Osteocyte (in vitro differentiated cells): ENCODE data around the gene METTL14. TPM values are rescaled to one million over a fixed set of nuclear protein-coding genes. Genes with fewer than 3 reads are reported as not detected.

Source experiments
- DNase-seq: peaks from one replicate; pipeline ENCODE4 v3.0.0; 2021; ENCODE audit warnings: mixed read lengths; ENCODE audit not compliant: unreplicated experiment; ENCODE audit errors: extremely low spot score
- H3K27ac Mint-ChIP-seq: one replicate; pipeline ENCODE4 v1.8.0; 2021; ENCODE audit warnings: mild to moderate bottlenecking, mixed read lengths; ENCODE audit not compliant: unreplicated experiment
- H3K27me3 Mint-ChIP-seq: one replicate; pipeline ENCODE4 v1.8.0; 2021; ENCODE audit warnings: mixed read lengths; ENCODE audit not compliant: unreplicated experiment
- H3K36me3 Mint-ChIP-seq: one replicate; pipeline ENCODE4 v1.8.0; 2021; ENCODE audit warnings: mixed read lengths; ENCODE audit not compliant: unreplicated experiment
- H3K4me1 Mint-ChIP-seq: one replicate; pipeline ENCODE4 v1.8.0; 2021; ENCODE audit warnings: mixed read lengths; ENCODE audit not compliant: unreplicated experiment
- H3K4me3 Mint-ChIP-seq: one replicate; pipeline ENCODE4 v1.8.0; 2021; ENCODE audit warnings: mild to moderate bottlenecking, moderate library complexity, mixed read lengths; ENCODE audit not compliant: unreplicated experiment
- H3K9me3 Mint-ChIP-seq: one replicate; pipeline ENCODE4 v1.8.0; 2021; ENCODE audit warnings: mixed read lengths; ENCODE audit not compliant: unreplicated experiment
- total RNA-seq: library from RNA; stranded (reverse); gene quantifications from 2 replicates; pipeline ENCODE4 v1.2.1, GENCODE V29; 2021
- TF ChIP-seq, protein P1 (sequence below): fragments of 200-600 bp; sonication (generic); IDR thresholded peaks from 2 replicates; pipeline ENCODE4 v1.5.0; 2021; ENCODE audit warnings: antibody characterized with exemption, mild to moderate bottlenecking, moderate library complexity

The METTL14 gene
- total RNA-seq, 1 donor from 2014 or later: 54.5 TPM

DNA sequence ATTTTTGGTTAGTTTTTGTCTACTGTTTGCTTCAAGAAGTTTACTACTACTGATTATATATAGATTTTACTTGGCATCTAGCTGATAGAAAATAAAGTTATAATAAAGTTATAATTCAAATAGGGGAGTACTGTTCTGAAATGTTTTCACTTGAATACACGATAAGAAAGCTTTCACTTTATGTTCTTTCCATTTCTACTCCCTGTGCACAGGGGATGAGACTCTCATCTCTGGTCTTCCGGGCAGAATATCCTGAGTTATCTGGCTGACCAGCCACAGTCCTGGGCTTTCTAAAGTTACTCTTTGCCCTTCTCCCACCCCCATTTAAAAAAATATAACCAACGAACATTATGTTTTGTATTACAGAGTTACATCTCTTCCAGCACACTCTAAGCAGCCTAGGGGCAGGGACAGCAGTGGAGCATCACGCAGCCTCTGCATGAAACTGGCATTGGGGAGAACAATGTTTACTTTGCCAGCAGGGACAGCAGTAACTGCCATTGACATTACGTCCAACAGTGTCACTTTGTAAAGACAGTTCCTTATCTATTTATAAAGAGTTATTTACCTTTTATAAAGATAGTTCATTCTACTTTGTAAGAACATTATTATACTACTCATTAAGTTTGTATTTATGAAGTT, 64.3 kb downstream of the METTL14 start:
- Mint-ChIP-seq H3K27ac (peak overlapping the region; percentile 64), H3K27me3 (no peaks in the 10 kb centered on the region), H3K9me3 (no peaks in the 10 kb centered on the region), H3K4me3 (peak overlapping the region; percentile 8), H3K36me3 (peaks cover 53% of the 10 kb centered on the region), H3K4me1 (peaks cover 27% of the 10 kb centered on the region)
- TF ChIP-seq, protein P1, sequence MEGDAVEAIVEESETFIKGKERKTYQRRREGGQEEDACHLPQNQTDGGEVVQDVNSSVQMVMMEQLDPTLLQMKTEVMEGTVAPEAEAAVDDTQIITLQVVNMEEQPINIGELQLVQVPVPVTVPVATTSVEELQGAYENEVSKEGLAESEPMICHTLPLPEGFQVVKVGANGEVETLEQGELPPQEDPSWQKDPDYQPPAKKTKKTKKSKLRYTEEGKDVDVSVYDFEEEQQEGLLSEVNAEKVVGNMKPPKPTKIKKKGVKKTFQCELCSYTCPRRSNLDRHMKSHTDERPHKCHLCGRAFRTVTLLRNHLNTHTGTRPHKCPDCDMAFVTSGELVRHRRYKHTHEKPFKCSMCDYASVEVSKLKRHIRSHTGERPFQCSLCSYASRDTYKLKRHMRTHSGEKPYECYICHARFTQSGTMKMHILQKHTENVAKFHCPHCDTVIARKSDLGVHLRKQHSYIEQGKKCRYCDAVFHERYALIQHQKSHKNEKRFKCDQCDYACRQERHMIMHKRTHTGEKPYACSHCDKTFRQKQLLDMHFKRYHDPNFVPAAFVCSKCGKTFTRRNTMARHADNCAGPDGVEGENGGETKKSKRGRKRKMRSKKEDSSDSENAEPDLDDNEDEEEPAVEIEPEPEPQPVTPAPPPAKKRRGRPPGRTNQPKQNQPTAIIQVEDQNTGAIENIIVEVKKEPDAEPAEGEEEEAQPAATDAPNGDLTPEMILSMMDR: no peak
- no peak for DNase-seq

DNA sequence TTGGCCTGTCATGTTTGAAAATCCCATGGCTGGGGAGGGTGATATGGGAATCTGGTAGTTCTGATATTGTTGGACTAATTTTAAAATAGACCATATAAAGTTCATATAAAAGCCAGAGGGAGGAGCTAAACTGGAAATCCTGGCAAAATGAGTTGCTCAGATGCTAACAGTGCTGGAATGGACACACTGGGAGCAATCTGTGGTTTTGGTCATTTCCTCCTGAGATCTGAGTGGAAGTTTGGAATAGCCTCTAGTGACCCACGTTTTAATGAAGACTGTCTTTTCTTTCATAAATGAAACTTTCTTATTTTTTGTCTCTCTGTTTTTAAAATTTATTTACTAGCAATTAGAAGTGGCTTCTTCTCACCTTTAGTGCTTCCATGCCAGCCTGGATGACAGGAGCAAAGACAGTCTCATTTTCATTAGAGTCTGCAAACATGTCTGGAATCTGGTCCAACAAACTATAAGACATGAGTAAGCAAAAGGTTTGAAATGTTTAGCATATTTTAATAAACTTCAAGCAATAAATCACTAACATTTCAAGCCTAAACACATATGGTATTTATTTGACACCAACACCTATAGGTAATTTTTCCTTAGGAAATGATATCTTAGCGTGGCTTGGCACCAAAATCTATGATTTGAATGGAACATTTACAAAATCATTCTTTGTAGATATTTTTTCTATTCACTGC, 66.6 kb downstream of the METTL14 start:
- H3K36me3 Mint-ChIP-seq: peaks cover 51% of the 10 kb centered on the region
- DNase-seq: no peak
- TF ChIP-seq, protein P1: no peak
- peak overlapping the region; percentile 4 for H3K27ac Mint-ChIP-seq
- peaks cover 43% of the 10 kb centered on the region for H3K4me1 Mint-ChIP-seq
- no peaks in the 10 kb centered on the region for H3K27me3 Mint-ChIP-seq
- H3K4me3 Mint-ChIP-seq: no peak overlapping the region
- H3K9me3 Mint-ChIP-seq: no peaks in the 10 kb centered on the region

DNA sequence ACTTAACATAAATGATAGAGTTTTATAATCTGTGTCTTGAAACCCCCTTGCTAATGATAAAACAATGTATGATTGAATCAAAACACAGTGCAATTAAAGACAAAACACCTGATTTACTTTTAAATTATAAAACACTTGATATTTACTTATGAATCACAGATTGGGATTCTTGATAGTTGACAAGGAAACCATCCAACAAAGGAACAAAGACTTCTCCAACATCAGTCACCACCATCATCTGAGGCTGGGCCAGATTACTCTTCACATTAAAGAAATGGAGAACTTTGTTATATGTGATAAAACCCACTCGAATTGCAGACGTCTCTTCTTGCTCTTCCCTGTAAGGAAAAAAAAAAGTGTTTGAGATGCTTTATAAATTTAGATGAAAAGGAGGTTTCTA, 67.4 kb downstream of the METTL14 start:
- TF ChIP-seq, protein P1: no peak
- Mint-ChIP-seq H3K27me3 (no peaks in the 10 kb centered on the region), H3K27ac (peak overlapping the region; percentile 29), H3K4me3 (no peak overlapping the region), H3K4me1 (peaks cover 44% of the 10 kb centered on the region), H3K9me3 (no peaks in the 10 kb centered on the region), H3K36me3 (peaks cover 56% of the 10 kb centered on the region)
- DNase-seq: no peak

DNA sequence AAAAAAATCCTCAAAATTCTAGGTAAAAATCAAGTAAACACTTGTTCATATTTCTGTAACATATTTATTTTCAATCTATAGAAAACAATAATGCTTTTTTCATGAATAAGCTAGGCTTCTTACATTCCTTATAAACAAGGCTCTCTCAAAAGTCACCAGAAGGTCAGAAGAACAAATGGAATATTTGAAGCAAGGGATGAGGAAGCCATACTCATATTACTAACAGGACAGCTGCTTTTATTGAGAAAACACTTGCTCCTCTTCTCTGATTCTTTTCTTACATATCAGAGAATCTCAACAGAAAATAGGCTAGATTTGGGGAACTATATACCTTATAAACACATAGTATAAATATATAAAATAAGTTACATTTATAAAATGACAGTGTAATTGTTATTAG, 67.9 kb downstream of the METTL14 start:
- Mint-ChIP-seq H3K4me1 (peaks cover 47% of the 10 kb centered on the region), H3K4me3 (no peak overlapping the region), H3K27me3 (no peaks in the 10 kb centered on the region), H3K27ac (peak overlapping the region; percentile 29), H3K36me3 (peaks cover 56% of the 10 kb centered on the region), H3K9me3 (no peaks in the 10 kb centered on the region)
- no peak for DNase-seq
- TF ChIP-seq, protein P1: no peak

DNA sequence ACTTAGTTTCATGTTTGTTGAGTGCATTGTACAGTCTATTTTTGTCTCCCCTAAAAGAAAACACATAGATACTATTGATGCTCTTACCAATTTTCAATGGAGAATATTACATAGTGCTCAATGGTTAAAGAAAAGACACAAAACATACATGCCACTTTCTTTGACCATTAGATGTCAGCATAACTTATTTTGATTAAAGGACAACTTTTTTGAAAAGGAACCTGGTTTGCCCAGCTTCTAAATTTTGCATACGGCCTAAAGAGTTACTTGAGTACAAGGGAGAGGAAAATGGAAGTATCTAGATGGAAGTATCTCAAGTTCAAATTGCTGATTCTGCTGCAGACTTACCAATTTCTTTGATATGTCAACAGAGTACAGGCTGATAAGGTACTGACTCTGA, 68.5 kb downstream of the METTL14 start:
- Mint-ChIP-seq H3K27ac (no peak overlapping the region), H3K4me3 (no peak overlapping the region), H3K36me3 (peaks cover 57% of the 10 kb centered on the region), H3K9me3 (no peaks in the 10 kb centered on the region), H3K27me3 (no peaks in the 10 kb centered on the region), H3K4me1 (peaks cover 50% of the 10 kb centered on the region)
- TF ChIP-seq, protein P1: no peak
- no peak for DNase-seq
